CD1c-positive myeloid dendritic cell (primary cell): ENCODE data around the gene CARS1.

Experiments used
- DNase-seq: peaks from one replicate; pipeline ENCODE4 v3.0.0-alpha.2; 2016; ENCODE audit errors: extremely low spot score

CARS1 gene

GRCh38 chr11:2992234-2992996 lies 64.8 kb downstream of the CARS1 start, which contains the start of gene NAP1L4:
Gene NAP1L4, minus strand, starts transcription at chr11:2992329. Its CDS starts 13,109 bp downstream, at chr11:2979220.
- peak; percentile 98 for DNase-seq

GRCh38 chr11:2991452-2992233 lies 65.6 kb downstream of the CARS1 start:
- DNase-seq = peak; percentile 91

GRCh38 chr11:2990617-2991451 lies 66.4 kb downstream of the CARS1 start:
- DNase-seq = peak; percentile 9

- DNase-seq = no peak
These were observed 67.7 kb downstream of the CARS1 start for GRCh38 chr11:2989551-2989950.

GRCh38 chr11:2989006-2989405 lies 68.2 kb downstream of the CARS1 start:
- no peak for DNase-seq

GRCh38 chr11:2987881-2988861 lies 69.1 kb downstream of the CARS1 start:
- DNase-seq = peak; percentile 22

- DNase-seq = no peak
These were observed 73.3 kb downstream of the CARS1 start for GRCh38 chr11:2983908-2984307.

GRCh38 chr11:2982214-2982613 lies 75.0 kb downstream of the CARS1 start:
- DNase-seq = no peak

GRCh38 chr11:2981130-2981529 lies 76.1 kb downstream of the CARS1 start:
- no peak for DNase-seq

- no peak for DNase-seq
These were observed 76.9 kb downstream of the CARS1 start for GRCh38 chr11:2980168-2980840.

- no peak for DNase-seq
These were observed 80.1 kb downstream of the CARS1 start for GRCh38 chr11:2977113-2977512.

- DNase-seq = peak; percentile 10
These were observed 80.7 kb downstream of the CARS1 start for GRCh38 chr11:2976294-2977063.

- peak; percentile 56 for DNase-seq
These were observed 81.6 kb downstream of the CARS1 start for GRCh38 chr11:2975594-2975993.

GRCh38 chr11:2974272-2974671 lies 83.0 kb downstream of the CARS1 start:
- DNase-seq = no peak

- no peak for DNase-seq
These were observed 88.8 kb downstream of the CARS1 start for GRCh38 chr11:2968341-2968900.

GRCh38 chr11:2964782-2965181 lies 92.4 kb downstream of the CARS1 start:
- no peak for DNase-seq

GRCh38 chr11:2963761-2964160 lies 93.5 kb downstream of the CARS1 start:
- DNase-seq = no peak

GRCh38 chr11:2963112-2963754 lies 94.0 kb downstream of the CARS1 start:
- no peak for DNase-seq

- DNase-seq = peak; percentile 46
These were observed 96.1 kb downstream of the CARS1 start for GRCh38 chr11:2961080-2961479.
